T47D (cell line): ENCODE measurements around the gene CPNE1.

Experiments used
- DNase-seq, 2 experiments: peaks; one replicate each; pipeline versions ENCODE4 v3.0.0 to v3.0.0-alpha.2; 2011 to 2012; ENCODE audit warnings: low read depth in 1 of 2, low spot score in 1 of 2
- JUND ChIP-seq: IDR thresholded peaks from 2 replicates; pipeline ENCODE4 v1.6.1; 2012; ENCODE audit warnings: low read depth
- in situ Hi-C: cut with HindIII; loops from 2 replicates; pipeline ENCODE4 v1.10.0; 2016; ENCODE audit warnings: low sequenced_read_pairs, low pct_unique_long_range_greater_than_20kb

The CPNE1 gene

GRCh38 chr20:35618263-35619131 is 46.2 kb downstream of the CPNE1 start:
- DNase-seq, result peak in 1 of 2 experiments; percentile 43
- TF ChIP-seq JUND, result no peak
- in situ Hi-C loops, result no loop called here

DNA sequence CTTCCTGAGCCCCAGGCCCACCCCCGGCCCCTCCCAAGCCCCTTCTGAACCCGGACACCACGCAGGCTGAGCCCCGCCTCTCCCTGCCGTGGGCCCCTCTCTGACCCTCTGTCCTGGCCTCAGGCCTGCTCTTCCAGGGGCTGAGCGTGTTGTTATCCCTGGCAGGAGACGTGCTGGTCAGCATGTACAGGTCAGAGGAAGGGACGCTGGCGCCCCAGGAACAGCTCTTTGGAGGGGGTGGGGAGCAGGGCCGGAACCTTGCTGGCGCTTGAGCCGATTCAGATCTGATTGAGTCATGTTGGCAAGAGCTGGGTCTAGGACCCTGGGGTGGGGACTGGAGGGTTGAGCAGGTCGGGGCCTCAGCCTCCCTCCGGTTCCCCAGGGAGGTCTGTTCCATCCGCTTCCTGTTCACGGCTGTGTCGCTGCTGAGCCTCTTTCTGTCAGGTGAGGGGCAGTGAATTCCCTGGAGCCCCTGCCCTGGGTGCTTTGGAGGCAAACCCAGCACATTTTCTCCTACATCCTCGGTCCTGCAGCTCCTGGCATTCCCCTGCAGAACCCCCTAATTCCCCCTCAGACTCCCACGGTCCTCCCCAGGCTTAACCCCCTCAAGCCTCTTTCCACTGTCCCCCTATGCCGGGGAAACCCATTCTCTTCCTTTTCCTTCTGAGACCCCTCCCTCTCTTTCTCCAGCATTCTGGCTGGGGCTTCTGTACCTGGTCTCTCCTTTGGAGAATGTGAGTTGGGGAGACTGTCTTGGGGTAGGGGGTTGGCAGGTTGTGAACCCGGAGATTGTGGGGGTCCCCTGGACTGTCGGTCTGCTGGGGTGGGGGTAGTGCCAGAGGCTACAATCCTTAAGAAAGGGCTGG is 47.1 kb downstream of the CPNE1 start:
- in situ Hi-C loops, result no loop called here
- TF ChIP-seq JUND, result no peak
- peak; percentile 69 to 79 for DNase-seq

DNA sequence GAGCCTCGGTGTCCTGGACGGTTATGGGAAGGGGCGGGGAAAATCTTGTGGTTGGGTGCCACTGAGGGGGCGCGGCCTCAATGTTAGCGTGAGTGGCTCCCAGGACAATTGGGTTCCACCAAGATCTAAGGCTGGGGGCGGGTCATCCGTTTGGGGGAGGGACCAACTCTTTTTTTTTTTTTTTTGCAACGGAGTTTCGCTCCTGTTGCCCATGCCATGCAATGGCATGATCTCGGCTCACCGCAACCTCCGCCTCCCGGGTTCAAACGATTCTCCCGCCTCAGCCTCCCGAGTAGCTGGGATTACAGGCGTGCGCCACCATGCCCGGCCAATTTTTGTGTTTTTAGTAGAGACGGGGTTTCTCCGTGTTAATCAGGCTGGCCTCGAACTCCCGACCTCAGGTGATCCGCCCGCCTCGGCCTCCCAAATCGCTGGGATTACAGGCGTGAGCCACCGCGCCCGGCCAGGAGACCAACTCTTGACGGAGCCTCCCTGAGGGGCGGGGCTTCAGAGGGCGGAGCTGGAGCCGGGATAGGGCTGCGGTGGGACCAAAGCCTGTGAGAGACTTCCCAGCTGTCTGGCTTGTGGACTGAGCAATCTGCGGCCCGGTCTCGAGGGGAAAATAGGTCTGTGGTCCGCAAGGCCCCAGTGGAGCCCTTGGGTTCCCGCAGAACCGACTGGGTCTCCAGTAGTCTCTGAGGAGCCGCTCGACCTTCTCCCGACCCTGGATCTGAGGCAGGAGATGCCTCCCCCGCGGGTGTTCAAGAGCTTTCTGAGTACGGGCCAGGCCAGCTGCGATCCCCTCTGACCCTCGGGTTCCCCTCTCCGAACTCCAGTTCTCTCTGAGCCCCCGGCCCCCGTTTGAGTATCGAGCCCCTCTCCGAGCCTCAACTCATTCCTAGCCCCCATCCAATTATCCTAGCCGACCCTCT is 48.0 kb downstream of the CPNE1 start:
- in situ Hi-C loops, result no loop called here
- TF ChIP-seq JUND, result no peak
- DNase-seq, result peak; percentile 99 to 100

DNA sequence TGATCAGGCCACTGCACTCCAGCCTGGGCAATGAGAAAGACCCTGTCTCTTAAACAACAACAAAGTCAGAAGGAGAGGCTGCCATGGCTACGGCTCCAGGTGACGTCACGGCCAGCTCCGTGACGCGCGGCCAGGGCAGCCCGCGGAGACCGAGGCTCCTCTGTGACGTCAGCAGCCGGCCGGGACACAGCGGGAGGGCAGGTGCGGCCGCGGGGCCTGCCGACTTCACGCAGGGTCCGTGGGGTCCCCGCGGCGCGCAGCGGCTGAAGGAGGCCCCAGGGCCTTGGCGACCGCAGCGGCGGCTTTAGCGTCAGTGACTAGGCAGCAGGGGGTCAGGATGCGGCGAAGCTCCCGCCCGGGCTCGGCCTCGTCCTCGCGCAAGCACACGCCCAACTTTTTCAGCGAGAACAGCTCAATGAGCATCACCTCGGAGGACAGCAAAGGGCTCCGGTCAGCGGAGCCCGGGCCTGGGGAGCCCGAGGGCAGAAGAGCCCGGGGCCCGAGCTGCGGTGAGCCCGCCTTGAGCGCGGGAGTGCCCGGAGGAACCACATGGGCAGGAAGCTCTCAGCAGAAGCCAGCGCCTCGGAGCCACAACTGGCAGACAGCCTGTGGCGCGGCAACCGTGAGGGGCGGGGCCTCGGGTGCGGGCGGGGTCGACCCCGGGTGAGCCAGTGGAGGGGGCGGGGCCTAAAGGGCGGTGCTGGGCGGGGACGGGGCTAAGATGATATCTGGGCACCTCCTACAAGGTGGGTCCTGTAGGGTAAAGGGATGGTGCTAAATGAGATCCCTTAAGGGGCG is 48.8 kb downstream of the CPNE1 start, which contains the start of gene SPAG4:
Gene SPAG4 (plus strand): TSS at position 163 of the 798 bp plus-strand sequence. CDS start 175 bp downstream, at position 338.
- DNase-seq, result no peak
- in situ Hi-C loops, result no loop called here
- no peak for TF ChIP-seq JUND

DNA sequence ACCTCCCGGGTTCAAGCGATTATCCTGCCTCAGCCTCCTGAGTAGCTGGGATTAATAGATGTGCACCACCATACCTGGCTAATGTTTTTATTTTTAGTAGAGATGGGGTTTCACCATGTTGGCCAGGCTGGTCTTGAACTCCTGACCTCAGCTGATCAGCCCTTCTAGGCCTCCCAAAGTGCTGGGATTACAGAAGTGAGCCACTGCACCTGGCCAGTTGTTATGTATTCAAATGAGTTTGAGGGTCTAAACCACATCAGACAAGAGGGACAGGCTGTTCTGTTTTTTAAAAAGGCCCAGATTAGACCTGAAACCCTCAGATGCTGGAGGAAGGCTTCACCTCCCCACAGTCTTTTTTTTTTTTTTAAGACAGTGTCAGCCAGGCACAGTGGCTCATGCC is 53.2 kb downstream of the CPNE1 start:
- in situ Hi-C loops, result no loop called here
- no peak for TF ChIP-seq JUND
- DNase-seq, result no peak

GRCh38 chr20:35610833-35611427 is 53.8 kb downstream of the CPNE1 start:
- no peak for TF ChIP-seq JUND
- in situ Hi-C loops, result no loop called here
- DNase-seq, result no peak

DNA sequence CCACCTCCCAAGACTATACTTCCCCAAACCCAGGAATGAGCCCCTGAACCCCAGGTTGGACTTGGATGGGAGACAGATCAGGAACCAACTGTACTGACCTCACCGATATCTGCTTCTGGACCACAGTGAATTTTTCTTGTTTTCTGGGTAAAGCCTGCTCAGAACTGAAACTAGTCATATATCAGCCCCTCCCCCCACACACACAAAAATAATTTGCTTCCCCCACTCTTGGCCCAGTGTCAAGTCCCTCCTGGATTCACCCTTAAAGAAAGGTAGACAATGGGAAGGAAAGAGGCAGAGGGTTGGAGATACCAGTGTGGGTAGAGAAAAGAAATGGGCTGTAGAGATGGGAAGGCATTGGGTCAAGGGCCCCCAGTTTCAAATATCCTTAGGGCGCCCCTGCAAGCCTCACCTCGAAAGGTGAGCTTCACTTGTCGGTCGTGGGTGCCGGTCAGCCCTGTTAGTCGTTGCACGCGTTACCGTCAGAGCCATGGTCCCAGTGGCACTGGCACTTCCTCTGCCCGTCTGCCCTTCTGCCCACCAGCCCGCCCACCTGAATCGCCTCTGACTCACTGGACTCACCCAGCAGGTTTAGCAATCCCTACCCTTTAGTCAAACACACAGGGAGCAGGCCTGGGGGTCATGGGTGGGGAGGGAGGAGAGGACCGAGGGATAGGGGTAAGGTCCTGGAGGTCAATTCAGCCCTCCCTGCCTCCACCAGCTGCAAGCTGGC is 57.5 kb downstream of the CPNE1 start:
- in situ Hi-C loops, result no loop called here
- no peak for DNase-seq
- TF ChIP-seq JUND, result no peak

DNA sequence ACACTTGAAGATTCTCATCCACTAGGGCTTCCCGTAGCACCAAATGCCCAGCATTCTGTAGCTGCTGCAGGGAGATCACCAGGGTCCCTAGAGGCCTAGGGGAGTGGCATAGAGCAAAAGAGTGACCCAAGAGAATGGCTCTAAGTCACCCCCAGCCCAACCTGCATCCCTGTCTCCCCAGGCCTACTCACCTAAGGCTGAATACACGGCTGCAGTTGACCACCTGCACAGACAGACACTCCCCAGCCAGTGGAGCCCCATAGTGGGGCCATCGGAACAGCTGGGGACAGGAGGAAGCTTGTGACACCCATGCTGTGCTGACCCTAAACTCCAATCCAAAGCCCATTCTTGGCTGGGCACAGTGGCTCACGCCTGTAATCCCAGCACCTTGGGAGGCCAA is 58.6 kb downstream of the CPNE1 start:
- no peak for DNase-seq
- TF ChIP-seq JUND, result no peak
- in situ Hi-C loops, result no loop called here

DNA sequence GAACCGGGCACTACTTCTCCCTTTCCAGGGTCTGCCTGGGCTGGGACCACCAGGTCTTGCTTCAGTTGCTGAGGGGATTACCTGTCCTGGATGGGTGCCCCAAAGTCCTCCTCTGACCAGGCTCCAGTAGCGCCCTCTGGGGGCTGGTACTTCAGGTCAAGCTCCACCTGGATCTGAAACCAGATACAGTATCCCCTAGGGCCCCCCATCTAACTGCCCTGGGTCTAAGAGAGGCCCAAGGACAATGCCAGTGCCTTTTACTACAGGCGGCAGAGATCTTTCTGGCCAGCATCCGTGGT is 60.3 kb downstream of the CPNE1 start:
- peak in 1 of 2 experiments; percentile 48 for DNase-seq
- TF ChIP-seq JUND, result no peak
- in situ Hi-C loops, result no loop called here

GRCh38 chr20:35603695-35604448 is 60.8 kb downstream of the CPNE1 start:
- no peak for TF ChIP-seq JUND
- DNase-seq, result no peak
- in situ Hi-C loops, result no loop called here
